Smooth muscle cell of the coronary artery (primary cell): ENCODE data around the gene PRDM7. TPM values are rescaled to one million over a fixed set of nuclear protein-coding genes. Genes with fewer than 3 reads are reported as not detected.

Experiments
- total RNA-seq: library from RNA; depleted of rRNA; stranded (reverse); fragments of >200 nt; gene quantifications from 2 replicates; pipeline ENCODE4 v1.2.3, GENCODE V29; 2014; ENCODE audit warnings: low replicate concordance

Gene PRDM7
- total RNA-seq: not detected in 2 replicates

DNA sequence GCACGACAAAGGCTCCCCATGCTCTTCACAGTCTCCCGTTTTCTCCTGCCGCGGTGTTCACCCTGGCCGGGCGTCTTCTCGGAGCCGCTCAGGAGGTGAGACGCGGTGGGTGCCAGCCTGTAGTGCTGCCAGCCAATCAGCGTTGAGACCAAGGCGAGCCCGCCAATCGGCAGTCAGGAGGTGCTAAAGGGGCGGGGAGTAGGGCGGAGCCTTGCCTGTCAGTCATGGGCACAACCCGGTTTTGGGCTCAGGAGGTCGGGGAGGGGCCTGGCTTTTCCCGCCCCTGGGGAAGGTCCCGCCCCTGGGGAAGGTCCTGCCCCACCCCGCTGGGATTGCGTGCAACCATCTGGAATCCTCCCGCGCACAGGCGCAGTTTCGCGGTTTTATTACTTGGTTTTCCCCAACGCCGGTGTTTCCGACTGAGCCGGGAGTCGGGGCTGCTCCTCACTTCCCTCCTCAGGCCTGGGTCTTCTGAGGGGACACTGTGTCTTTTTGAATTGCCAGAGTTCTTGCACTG, at the start of gene PRDM7:
Gene PRDM7, minus strand, starts transcription at position 92 of the 517 bp plus-strand sequence. CDS start 1,421 bp downstream, outside the sequence.

DNA sequence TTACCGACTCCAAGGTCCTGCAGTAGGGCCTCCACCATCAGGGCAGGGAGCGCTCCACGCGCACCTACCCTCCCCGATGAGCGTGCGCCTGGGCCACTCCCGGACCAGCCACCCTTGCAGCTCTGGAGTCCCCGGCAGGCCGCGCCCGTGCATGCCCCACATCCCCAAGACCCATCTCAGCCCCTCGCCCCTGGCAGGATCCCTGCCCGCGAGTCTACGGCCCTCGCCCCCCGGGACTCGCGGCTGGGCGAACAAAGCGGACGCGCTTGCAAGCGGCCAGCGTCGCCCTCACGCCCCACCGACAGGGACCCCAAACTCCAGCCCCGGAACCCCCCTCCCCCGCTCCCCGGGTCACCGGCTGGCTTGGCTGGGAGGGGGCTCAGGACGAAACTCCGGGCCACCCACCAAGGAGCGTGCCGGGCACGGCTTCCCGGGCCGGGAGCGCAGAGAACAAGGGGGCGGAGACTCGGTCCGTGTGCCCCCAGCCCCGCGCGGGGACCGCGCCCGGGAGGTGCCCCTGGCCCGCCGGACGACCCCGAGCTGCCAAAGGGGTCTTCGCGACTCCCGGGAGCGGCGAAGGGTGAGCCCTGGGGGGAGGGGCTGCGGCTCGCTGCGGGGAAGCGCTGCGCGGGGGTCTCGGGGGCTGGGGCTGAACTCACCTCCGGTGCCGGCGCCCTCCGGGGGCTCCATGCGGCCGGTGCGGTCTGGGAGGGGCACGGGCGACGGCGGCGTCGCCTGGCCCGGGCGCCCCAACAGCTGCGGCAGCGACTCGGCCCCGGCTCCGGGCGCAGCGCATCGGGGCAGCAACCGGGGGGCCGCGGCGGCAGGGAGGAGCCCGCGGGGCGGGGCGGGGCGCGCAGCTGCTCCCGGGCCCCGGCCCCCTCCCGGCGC, 58.2 kb downstream of the PRDM7 start, which contains the start of gene DBNDD1:
Gene DBNDD1, minus strand, starts transcription at position 805 of the 891 bp plus-strand sequence. Its CDS starts 115 bp downstream, at position 690.

Other genes with a start within 250 kb of the PRDM7 start
- gene SPIRE2, start 248.9 kb downstream of the PRDM7 start, total RNA-seq: 0.30 and 2.7 TPM in 2 replicates
- 229 and 319 TPM in 2 replicates for gene TCF25, start 203.7 kb downstream of the PRDM7 start, total RNA-seq
- gene MC1R, start 158.5 kb downstream of the PRDM7 start, total RNA-seq: 3.8 and 10.6 TPM in 2 replicates
- gene TUBB3, start 154.0 kb downstream of the PRDM7 start, total RNA-seq: 294 and 447 TPM in 2 replicates
- gene DEF8, start 128.6 kb downstream of the PRDM7 start, total RNA-seq: 81.9 and 117 TPM in 2 replicates
- gene DBNDD1, start 57.9 kb downstream of the PRDM7 start, total RNA-seq: 0.12 and 2.6 TPM in 2 replicates